HCT116 (cell line): Measurements from ENCODE around the gene RTF1. TPM values are rescaled to one million over a fixed set of nuclear protein-coding genes. Genes with fewer than 3 reads are reported as not detected.
"Not testable (repeated sequence)": the region's sequence is repeated elsewhere in the genome, so short reads cannot be mapped to it uniquely, and the experiment has no call there.

Source experiments
- ATAC-seq: fragments of 200-7000 bp; cut with Tn5 transposase; 2 replicates; pipeline ENCODE4 v1.9.1; 2020; ENCODE audit warnings: mild to moderate bottlenecking, moderate library complexity
- BruUV-seq: library from RNA; stranded (reverse); fragments of 400-500 nt; replicated peaks from 2 replicates; lab custom pipeline; 2021; lab: Mats Ljungman, UMichigan
- CTCF ChIA-PET: fragments of 300-600 bp; sonication (Branson Sonifier 250); formaldehyde crosslinking; loops from one replicate; lab custom pipeline; 2021; ENCODE audit warnings: antibody characterized with exemption; lab: Charles Lee
- POLR2A ChIA-PET: fragments of 300-600, 350-600 bp; sonication (Branson Sonifier 250); formaldehyde crosslinking; loops from one replicate; lab custom pipeline; 2021; ENCODE audit warnings: antibody characterized with exemption; lab: Charles Lee
- RAD21 ChIA-PET, 2 experiments: fragments of 300-600 bp; sonication (Branson Sonifier 250); formaldehyde crosslinking; loops; one replicate each; lab custom pipeline; 2023; ENCODE audit warnings: low total read pairs in 2 of 2; ENCODE audit not compliant: uncharacterized antibody in 2 of 2, unreplicated experiment in 2 of 2, low non-redundant PET in 1 of 2; lab: Charles Lee
- DNase-seq: peaks from one replicate; pipeline ENCODE4 v3.0.0-alpha.2; 2010; ENCODE audit warnings: low read depth, low spot score
- H2AFZ ChIP-seq: fragments of 200-600 bp; shearing (Covaris generic), sonication (generic); 2 replicates; pipeline ENCODE4 v1.6.1; 2017; ENCODE audit warnings: low read depth, mixed run types, mixed read lengths, antibody characterized with exemption, low read length; ENCODE audit not compliant: poor library complexity, severe bottlenecking
- H3K27ac ChIP-seq: 2 replicates; pipeline ENCODE4 v1.5.1; 2012; ENCODE audit warnings: low read depth, low read length
- H3K27me3 ChIP-seq: fragments of 200-600 bp; sonication (generic); 2 replicates; pipeline ENCODE4 v1.6.1; 2016; ENCODE audit warnings: mixed run types, low read length, mixed read lengths; ENCODE audit not compliant: insufficient read depth
- H3K36me3 ChIP-seq, 2 experiments: fragments of 200-500 bp in 1 of 2; fragments of 200-600 bp in 1 of 2; sonication (Bioruptor generic) in 1 of 2; sonication (generic) in 1 of 2; 2 replicates each; pipeline versions ENCODE4 v1.5.1 to v1.6.1; 2014 to 2016; ENCODE audit warnings: low read length in 2 of 2, inconsistent platforms in 1 of 2, mixed read lengths in 1 of 2, mixed run types in 1 of 2; ENCODE audit not compliant: insufficient read depth in 2 of 2, control insufficient read depth in 1 of 2
- H3K4me1 ChIP-seq, 2 experiments: fragments of 200-600 bp in 1 of 2; sonication (generic) in 1 of 2; 2 replicates each; pipeline versions ENCODE4 v1.5.1 to v1.6.1; 2012 to 2017; ENCODE audit warnings: low read length in 2 of 2, inconsistent platforms in 1 of 2, mild to moderate bottlenecking in 1 of 2, mixed read lengths in 1 of 2, mixed run types in 1 of 2, moderate library complexity in 1 of 2; ENCODE audit not compliant: insufficient read depth in 2 of 2, control insufficient read depth in 1 of 2
- H3K4me2 ChIP-seq: fragments of 200-600 bp; sonication (generic); 2 replicates; pipeline ENCODE4 v1.6.1; 2017; ENCODE audit warnings: mixed run types, low read length, mixed read lengths
- H3K4me3 ChIP-seq, 2 experiments: fragments of 200-600 bp in 1 of 2; sonication (generic) in 1 of 2; replicated peaks in 1 of 2; 2 replicates each; pipeline ENCODE4 v1.5.1; 2011 to 2016; ENCODE audit warnings: low read length in 2 of 2, control low read depth in 1 of 2, low read depth in 1 of 2, mild to moderate bottlenecking in 1 of 2, mixed read lengths in 1 of 2, mixed run types in 1 of 2
- H3K79me2 ChIP-seq: fragments of 200-600 bp; sonication (generic); 2 replicates; pipeline ENCODE4 v1.6.1; 2017; ENCODE audit warnings: mild to moderate bottlenecking, mixed run types, low read length, moderate library complexity, mixed read lengths; ENCODE audit not compliant: insufficient read depth
- H3K9ac ChIP-seq: fragments of 200-600 bp; sonication (generic); 2 replicates; pipeline ENCODE4 v1.6.1; 2016; ENCODE audit warnings: low read length, mixed read lengths
- H3K9me2 ChIP-seq: fragments of 200-600 bp; sonication (generic), shearing (Covaris generic); 2 replicates; pipeline ENCODE4 v1.6.1; 2017; ENCODE audit warnings: mixed run types, mild to moderate bottlenecking, moderate library complexity; ENCODE audit not compliant: insufficient read depth
- H3K9me3 ChIP-seq, 2 experiments: fragments of 200-500 bp in 1 of 2; fragments of 200-600 bp in 1 of 2; sonication (Bioruptor generic) in 1 of 2; sonication (generic) in 1 of 2; 2 replicates each; pipeline ENCODE4 v1.6.1; 2014 to 2017; ENCODE audit warnings: low read length in 2 of 2, mixed read lengths in 2 of 2, inconsistent platforms in 1 of 2, low read depth in 1 of 2, mild to moderate bottlenecking in 1 of 2, mixed run types in 1 of 2, moderate library complexity in 1 of 2; ENCODE audit not compliant: control insufficient read depth in 1 of 2, insufficient read depth in 1 of 2
- H4K20me1 ChIP-seq: fragments of 200-600 bp; sonication (generic), shearing (Covaris generic); 2 replicates; pipeline ENCODE4 v1.6.1; 2017; ENCODE audit warnings: mixed run types, mild to moderate bottlenecking, moderate library complexity; ENCODE audit not compliant: insufficient read depth
- CBX3 ChIP-seq: IDR thresholded peaks from 2 replicates; pipeline ENCODE4 v1.6.1; 2012; ENCODE audit warnings: low read depth
- CEBPB ChIP-seq: IDR thresholded peaks from 2 replicates; pipeline ENCODE4 v1.6.1; 2012; ENCODE audit warnings: low read depth
- EZH2phosphoT487 ChIP-seq: fragments of 200-600 bp; IDR thresholded peaks from 2 replicates; pipeline ENCODE4 v1.6.1; 2018; ENCODE audit warnings: antibody characterized with exemption, borderline replicate concordance
- FOSL1 ChIP-seq: IDR thresholded peaks from 2 replicates; pipeline ENCODE4 v1.6.1; 2012; ENCODE audit warnings: low read depth
- JUND ChIP-seq: IDR thresholded peaks from 2 replicates; pipeline ENCODE4 v1.6.1; 2012
- SIN3A ChIP-seq: IDR thresholded peaks from 2 replicates; pipeline ENCODE4 v1.6.1; 2012; ENCODE audit warnings: low read depth
- TCF7L2 ChIP-seq: IDR thresholded peaks from 2 replicates; pipeline ENCODE4 v1.7.0; 2011; ENCODE audit warnings: borderline replicate concordance, inconsistent platforms; ENCODE audit not compliant: insufficient read depth, insufficient read length; ENCODE audit errors: extremely low read depth
- YY1 ChIP-seq: IDR thresholded peaks from 2 replicates; pipeline ENCODE4 v1.6.1; 2011; ENCODE audit warnings: low read length, low read depth, moderate library complexity, mild to moderate bottlenecking; ENCODE audit not compliant: insufficient replicate concordance; ENCODE audit errors: extremely low read depth
- intact Hi-C: fragments of 100-400 bp; cut with micrococcal nuclease; formaldehyde crosslinking; loops from 2 replicates; pipeline ENCODE4 v1.10.0; 2022
- total RNA-seq: library from RNA; stranded (reverse); gene quantifications from one replicate; pipeline ENCODE4 v1.2.1, GENCODE V29; 2021; ENCODE audit not compliant: unreplicated experiment
- TF ChIP-seq, protein P1 (sequence below): IDR thresholded peaks from 2 replicates; pipeline ENCODE4 v1.6.1; 2012; ENCODE audit warnings: low read depth
- TF ChIP-seq, protein P2 (sequence below): IDR thresholded peaks from 2 replicates; pipeline ENCODE4 v1.6.1; 2012

The RTF1 gene
- total RNA-seq, 1 experiment from 2014 or later: 27.5 TPM

DNA sequence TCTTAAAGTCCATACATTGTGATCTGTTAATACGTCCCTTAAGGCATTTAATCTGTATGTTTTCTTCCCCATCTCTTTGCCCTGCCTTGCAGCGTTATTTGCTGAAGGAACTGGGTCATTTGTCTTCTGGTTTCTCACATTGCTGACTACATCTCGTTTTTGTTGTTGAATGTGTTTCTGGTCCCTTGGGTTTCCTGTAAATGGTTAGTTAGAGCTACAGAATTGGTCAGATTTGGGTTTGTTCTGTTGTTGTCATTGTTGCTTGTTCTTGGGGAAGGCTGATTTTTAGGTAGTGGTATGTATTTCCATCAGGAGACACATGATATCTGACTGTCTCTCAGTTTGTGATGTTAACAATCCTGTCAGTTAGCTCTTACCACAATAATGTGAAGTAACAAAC lies 49.8 kb downstream of the RTF1 start:
- intact Hi-C loops: loop anchor here (2.0 to 5.0 kb wide), 2 partner anchors 306 to 436 kb away; no protein-coding TSS in a partner anchor
- POLR2A ChIA-PET: interaction anchor here (1.2 kb wide), 1 partner anchor 8 kb away, joined by 5 read pairs; no protein-coding TSS in a partner anchor
- H3K9me3 ChIP-seq: no peaks in the 10 kb centered on the region

DNA sequence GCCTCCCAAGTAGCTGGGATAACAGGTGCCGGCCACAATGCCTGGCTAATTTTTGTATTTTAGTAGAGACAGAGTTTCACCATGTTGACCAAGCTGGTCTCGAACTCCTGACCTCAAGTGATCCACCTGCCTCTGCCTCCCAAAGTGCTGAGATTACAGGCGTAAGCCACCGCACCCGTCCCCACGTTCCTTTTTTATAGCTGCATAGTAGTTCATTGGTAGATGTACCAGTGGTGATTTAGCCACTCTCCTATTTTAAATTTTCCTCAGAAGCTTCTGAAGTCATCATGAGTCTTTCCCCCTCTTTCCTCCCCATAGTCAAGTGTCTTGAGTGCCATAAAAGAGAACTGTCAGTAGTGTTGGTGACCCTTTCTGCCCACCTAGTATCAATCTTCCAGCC lies 52.7 kb downstream of the RTF1 start:
- H3K4me2 ChIP-seq, ATAC-seq, H3K27ac ChIP-seq, H3K9me3 ChIP-seq, H3K9me2 ChIP-seq, H3K9ac ChIP-seq, POLR2A ChIA-PET, H3K4me3 ChIP-seq, H4K20me1 ChIP-seq, H3K79me2 ChIP-seq, H3K4me1 ChIP-seq, CTCF ChIA-PET, DNase-seq, H3K27me3 ChIP-seq, RAD21 ChIA-PET, H2AFZ ChIP-seq, BruUV-seq: not testable (repeated sequence)
- H3K36me3 ChIP-seq: peaks cover 10 to 38% of the 10 kb centered on the region in 2 experiments; a peak in 3 of 4 replicates
- intact Hi-C loops: loop anchor here (5.0 kb wide), 1 partner anchor 433 kb away; no protein-coding TSS in a partner anchor

More for the DNA sequence above, 49.8 kb downstream of the RTF1 start:
- H3K4me3 ChIP-seq: no peak overlapping the region
- ATAC-seq (no peak), DNase-seq (no peak)
- no peaks in the 10 kb centered on the region for H3K9me2 ChIP-seq
- CTCF ChIA-PET: interaction anchor here (0.8 to 2.7 kb wide), 12 partner anchors 8 to 536 kb away, joined by 3 to 28 read pairs (median 6); partner anchors contain the start of genes EHD4, LTK and MAPKBP1
- H3K36me3 ChIP-seq: peaks cover 10 to 32% of the 10 kb centered on the region in 2 experiments; a peak in 3 of 4 replicates
- no peak overlapping the region for H3K9ac ChIP-seq
- TSS peak; percentile 19 for BruUV-seq
- no peak overlapping the region for H2AFZ ChIP-seq
- RAD21 ChIA-PET: interaction anchor here (0.8 to 1.6 kb wide), 6 partner anchors 41 to 344 kb away, joined by 3 to 6 read pairs (median 3); no protein-coding TSS in a partner anchor
- no peaks in the 10 kb centered on the region for H3K27me3 ChIP-seq
- H3K79me2 ChIP-seq: peaks cover 10% of the 10 kb centered on the region; the same call in 1 of the 2 replicates
- no peak overlapping the region for H3K27ac ChIP-seq
- no peaks in the 10 kb centered on the region for H3K4me1 ChIP-seq
- no peaks in the 10 kb centered on the region for H4K20me1 ChIP-seq
- TF ChIP-seq FOSL1: no peak
- TF ChIP-seq CEBPB: no peak
- TF ChIP-seq SIN3A: no peak
- TF ChIP-seq CBX3: no peak
- TF ChIP-seq YY1: no peak
- no peak for TF ChIP-seq EZH2phosphoT487
- TF ChIP-seq, protein P1, sequence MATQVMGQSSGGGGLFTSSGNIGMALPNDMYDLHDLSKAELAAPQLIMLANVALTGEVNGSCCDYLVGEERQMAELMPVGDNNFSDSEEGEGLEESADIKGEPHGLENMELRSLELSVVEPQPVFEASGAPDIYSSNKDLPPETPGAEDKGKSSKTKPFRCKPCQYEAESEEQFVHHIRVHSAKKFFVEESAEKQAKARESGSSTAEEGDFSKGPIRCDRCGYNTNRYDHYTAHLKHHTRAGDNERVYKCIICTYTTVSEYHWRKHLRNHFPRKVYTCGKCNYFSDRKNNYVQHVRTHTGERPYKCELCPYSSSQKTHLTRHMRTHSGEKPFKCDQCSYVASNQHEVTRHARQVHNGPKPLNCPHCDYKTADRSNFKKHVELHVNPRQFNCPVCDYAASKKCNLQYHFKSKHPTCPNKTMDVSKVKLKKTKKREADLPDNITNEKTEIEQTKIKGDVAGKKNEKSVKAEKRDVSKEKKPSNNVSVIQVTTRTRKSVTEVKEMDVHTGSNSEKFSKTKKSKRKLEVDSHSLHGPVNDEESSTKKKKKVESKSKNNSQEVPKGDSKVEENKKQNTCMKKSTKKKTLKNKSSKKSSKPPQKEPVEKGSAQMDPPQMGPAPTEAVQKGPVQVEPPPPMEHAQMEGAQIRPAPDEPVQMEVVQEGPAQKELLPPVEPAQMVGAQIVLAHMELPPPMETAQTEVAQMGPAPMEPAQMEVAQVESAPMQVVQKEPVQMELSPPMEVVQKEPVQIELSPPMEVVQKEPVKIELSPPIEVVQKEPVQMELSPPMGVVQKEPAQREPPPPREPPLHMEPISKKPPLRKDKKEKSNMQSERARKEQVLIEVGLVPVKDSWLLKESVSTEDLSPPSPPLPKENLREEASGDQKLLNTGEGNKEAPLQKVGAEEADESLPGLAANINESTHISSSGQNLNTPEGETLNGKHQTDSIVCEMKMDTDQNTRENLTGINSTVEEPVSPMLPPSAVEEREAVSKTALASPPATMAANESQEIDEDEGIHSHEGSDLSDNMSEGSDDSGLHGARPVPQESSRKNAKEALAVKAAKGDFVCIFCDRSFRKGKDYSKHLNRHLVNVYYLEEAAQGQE: no peak
- TF ChIP-seq, protein P2, sequence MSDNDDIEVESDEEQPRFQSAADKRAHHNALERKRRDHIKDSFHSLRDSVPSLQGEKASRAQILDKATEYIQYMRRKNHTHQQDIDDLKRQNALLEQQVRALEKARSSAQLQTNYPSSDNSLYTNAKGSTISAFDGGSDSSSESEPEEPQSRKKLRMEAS: no peak
- no peak for TF ChIP-seq TCF7L2
- TF ChIP-seq JUND: no peak
- no peak overlapping the region for H3K4me2 ChIP-seq
